Adrenal gland (tissue), 12 donors: ENCODE measurements around the gene NEGR1. TPM values are rescaled to one million over a fixed set of nuclear protein-coding genes. Genes with fewer than 3 reads are reported as not detected.

Experiments used
- DNase-seq, 7 donors: peaks; one replicate each; pipeline ENCODE4 v3.0.0-alpha.2; 2019 to 2020
- H3K27ac ChIP-seq, 5 donors: fragments of 200-600 bp; sonication (generic) in 4 of 5; 1 replicate in 3 of 5; 2 replicates in 2 of 5; pipeline versions ENCODE4 v1.5.1 to v1.8.0; 2016 to 2020; ENCODE audit warnings: mild to moderate bottlenecking in 1 of 5
- H3K27me3 ChIP-seq: fragments of 200-600 bp; 2 replicates; pipeline ENCODE4 v1.8.0; 2021
- H3K36me3 ChIP-seq, 2 donors: fragments of 200-600 bp; replicated peaks in 1 of 2; 1 replicate in 1 of 2; 2 replicates in 1 of 2; pipeline versions ENCODE4 v1.5.1 to v1.8.0; 2018 to 2022
- H3K4me1 ChIP-seq, 2 donors: fragments of 200-600 bp; replicated peaks in 1 of 2; 1 replicate in 1 of 2; 2 replicates in 1 of 2; pipeline versions ENCODE4 v1.5.1 to v1.8.0; 2018 to 2021
- H3K4me3 ChIP-seq, 4 donors: fragments of 200-600 bp; sonication (generic) in 3 of 4; one replicate each; pipeline ENCODE4 v1.5.1; 2016 to 2018
- H3K9me3 ChIP-seq, 3 donors: fragments of 200-600 bp; sonication (generic) in 1 of 3; replicated peaks in 1 of 3; 1 replicate in 2 of 3; 2 replicates in 1 of 3; pipeline versions ENCODE4 v1.5.1 to v1.8.0; 2016 to 2021
- POLR2A ChIP-seq, 2 donors: fragments of 450-650 bp; IDR thresholded peaks; one replicate each; pipeline ENCODE4 v1.6.1; 2017; ENCODE audit warnings: antibody characterized with exemption in 2 of 2, mild to moderate bottlenecking in 2 of 2, moderate library complexity in 1 of 2
- WGBS, 4 donors: extraction: QIAGEN DNeasy Blood & Tissue Kit in 2 of 4; methylation state at CpG; one replicate each; pipeline versions ENCODE4 v1.1.5 to v1.1.7; 2013 to 2017; 5-methylcytosine and 5-hydroxymethylcytosine counted together
- intact Hi-C, 2 donors: fragments of 100-400 bp; cut with DNase I; formaldehyde crosslinking; loops; one replicate each; pipeline versions ENCODE4 v1.14.1 to v1.15.0; 2022 to 2023
- polyA plus RNA-seq, 3 donors: library from polyadenylated mRNA; stranded (reverse); fragments of 200-250 nt in 2 of 3; fragments of 350-450 nt in 1 of 3; fragmentation: Illumina TruSeq in 1 of 3; extraction: RNeasy Lipid Tissue Mini Kit (QIAGEN cat#74804) in 1 of 3; gene quantifications; one replicate each; pipeline ENCODE4 v1.2.3, GENCODE V29; 2013 to 2014
- total RNA-seq, 9 donors: library from RNA; depleted of rRNA in 4 of 9; stranded (reverse); fragments of >200 nt in 4 of 9; fragments of 120-200 nt in 1 of 9; fragmentation: NEBNext Ultra II Directional in 1 of 9; extraction: Animal tissue kit (Norgen Biotek cat#: 25700) in 1 of 9; gene quantifications; one replicate each; pipeline versions ENCODE4 v1.1.0 to v1.2.4, GENCODE V29; 2013 to 2023
- TF ChIP-seq, protein P1 (sequence below), 6 experiments: fragments of 450-650 bp in 4 of 6; fragments of 200-600 bp in 2 of 6; sonication (generic) in 1 of 6; IDR thresholded peaks; 1 replicate in 5 of 6; 2 replicates in 1 of 6; pipeline versions ENCODE4 v1.5.1 to v1.8.0; 2016 to 2021; ENCODE audit warnings: antibody characterized with exemption in 6 of 6, mild to moderate bottlenecking in 2 of 6, moderate library complexity in 1 of 6
- donor health status: healthy with polysubstance abuse.
- donor health status: Bipolar disorder and iron deficiency.
- donor health status: DM: yes; HTN: yes; CAD: no.
- donor health status: DM: no; HTN: no; CAD: no.
- donor health status: DM: no; HTN: no; CAD: no.
- donor health status: DM: yes; HTN: yes; CAD: no.

NEGR1 gene
- total and polyA plus RNA-seq, 12 donors: 1.1 to 7.4 (median 4.0) TPM

DNA sequence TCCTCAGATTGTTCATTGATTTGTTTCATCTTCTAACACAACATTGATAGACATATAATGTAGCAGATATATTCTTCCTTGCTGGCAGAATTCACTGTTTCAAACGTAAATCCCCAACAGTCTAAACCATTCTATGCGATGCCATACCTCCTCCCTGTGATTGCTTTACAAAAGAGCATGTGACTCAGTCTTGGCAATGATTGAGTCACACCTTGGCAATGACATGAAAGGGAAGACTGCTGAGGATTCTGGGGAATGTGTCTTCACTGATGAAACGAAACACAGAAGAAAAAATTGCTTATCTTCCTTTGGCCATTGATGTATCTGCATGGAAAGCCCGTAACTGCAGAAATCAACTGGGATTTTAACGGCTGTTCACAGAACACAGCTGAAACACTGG lies 791.9 kb downstream of the NEGR1 start:
- no peaks in the 10 kb centered on the region for H3K9me3 ChIP-seq
- H3K4me1 ChIP-seq: no peaks in the 10 kb centered on the region
- WGBS, 4 donors: 47 to 59% (median 57%) methylated on average over 5 of the region's 5 CpGs
- no peaks in the 10 kb centered on the region for H3K36me3 ChIP-seq
- intact Hi-C loops: no loop called here
- no peak for TF ChIP-seq POLR2A (IDR thresholded peaks at IDR 0.05)
- TF ChIP-seq, protein P1, sequence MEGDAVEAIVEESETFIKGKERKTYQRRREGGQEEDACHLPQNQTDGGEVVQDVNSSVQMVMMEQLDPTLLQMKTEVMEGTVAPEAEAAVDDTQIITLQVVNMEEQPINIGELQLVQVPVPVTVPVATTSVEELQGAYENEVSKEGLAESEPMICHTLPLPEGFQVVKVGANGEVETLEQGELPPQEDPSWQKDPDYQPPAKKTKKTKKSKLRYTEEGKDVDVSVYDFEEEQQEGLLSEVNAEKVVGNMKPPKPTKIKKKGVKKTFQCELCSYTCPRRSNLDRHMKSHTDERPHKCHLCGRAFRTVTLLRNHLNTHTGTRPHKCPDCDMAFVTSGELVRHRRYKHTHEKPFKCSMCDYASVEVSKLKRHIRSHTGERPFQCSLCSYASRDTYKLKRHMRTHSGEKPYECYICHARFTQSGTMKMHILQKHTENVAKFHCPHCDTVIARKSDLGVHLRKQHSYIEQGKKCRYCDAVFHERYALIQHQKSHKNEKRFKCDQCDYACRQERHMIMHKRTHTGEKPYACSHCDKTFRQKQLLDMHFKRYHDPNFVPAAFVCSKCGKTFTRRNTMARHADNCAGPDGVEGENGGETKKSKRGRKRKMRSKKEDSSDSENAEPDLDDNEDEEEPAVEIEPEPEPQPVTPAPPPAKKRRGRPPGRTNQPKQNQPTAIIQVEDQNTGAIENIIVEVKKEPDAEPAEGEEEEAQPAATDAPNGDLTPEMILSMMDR (IDR thresholded peaks at IDR 0.05): no peak
- no peak overlapping the region for H3K4me3 ChIP-seq
- no peak overlapping the region for H3K27ac ChIP-seq
- no peaks in the 10 kb centered on the region for H3K27me3 ChIP-seq
- DNase-seq: peak in 2 of 7 donors; percentile 5 to 16

DNA sequence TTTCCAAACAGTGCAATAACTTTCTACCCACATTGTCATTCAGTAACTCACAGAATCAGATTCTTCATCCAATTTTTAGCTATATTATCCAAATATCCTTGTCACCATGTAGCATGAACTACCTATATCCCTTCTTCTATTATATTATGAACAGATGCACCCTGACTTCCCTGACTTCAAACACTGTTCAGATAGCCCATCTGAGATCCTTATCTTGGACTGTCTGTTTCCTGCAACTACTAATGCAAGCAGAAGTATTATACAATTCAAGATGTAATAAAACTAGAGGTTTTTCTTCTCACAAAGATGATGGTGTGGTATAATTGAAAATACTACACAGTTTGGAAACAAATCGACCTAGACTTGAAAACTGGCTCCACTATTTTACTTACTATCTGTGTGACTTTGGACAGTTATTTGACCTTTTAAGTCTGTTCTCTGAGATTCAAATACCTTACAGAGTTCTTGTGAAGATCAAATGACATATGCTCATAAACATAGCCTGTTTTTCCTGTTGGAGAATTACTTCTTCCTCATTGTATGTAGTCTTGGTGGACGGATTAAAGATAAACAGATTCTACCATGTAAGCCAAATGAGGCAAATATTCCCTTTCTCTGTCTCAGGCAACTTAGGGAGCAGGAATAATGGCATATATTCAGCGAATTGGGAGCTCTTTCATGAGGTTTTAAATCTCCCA lies 793.6 kb downstream of the NEGR1 start:
- Histone ChIP-seq H3K27ac (no peak overlapping the region), H3K27me3 (no peaks in the 10 kb centered on the region), H3K4me3 (no peak overlapping the region), H3K4me1 (no peaks in the 10 kb centered on the region), H3K36me3 (no peaks in the 10 kb centered on the region), H3K9me3 (no peaks in the 10 kb centered on the region)
- intact Hi-C loops: no loop called here
- DNase-seq: no peak
- TF ChIP-seq, protein P1 (IDR thresholded peaks at IDR 0.05): no peak
- no peak for TF ChIP-seq POLR2A (IDR thresholded peaks at IDR 0.05)
- 63 to 78% (median 67%) methylated on average over 3 of the region's 3 CpGs for WGBS, 4 donors

DNA sequence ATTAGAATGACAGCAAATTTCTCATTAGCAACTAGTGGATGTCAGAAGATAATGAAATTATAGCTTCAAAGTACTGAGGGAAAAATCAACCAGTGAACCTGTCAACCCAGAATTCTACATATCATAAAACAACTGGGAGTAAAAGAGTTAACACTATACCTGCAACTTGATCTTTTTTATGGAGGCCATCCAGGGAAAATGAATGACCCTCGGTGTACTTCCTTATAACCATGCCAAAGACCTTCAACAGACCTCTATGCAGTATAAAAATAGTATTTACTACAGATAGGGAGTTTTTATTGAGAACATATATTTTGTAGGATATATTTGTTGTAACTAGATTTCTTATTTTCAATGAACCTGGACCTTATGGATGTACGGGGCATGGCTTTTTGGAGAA lies 809.0 kb downstream of the NEGR1 start:
- intact Hi-C loops: no loop called here
- no peak for TF ChIP-seq POLR2A (IDR thresholded peaks at IDR 0.05)
- TF ChIP-seq, protein P1 (IDR thresholded peaks at IDR 0.05): no peak

DNA sequence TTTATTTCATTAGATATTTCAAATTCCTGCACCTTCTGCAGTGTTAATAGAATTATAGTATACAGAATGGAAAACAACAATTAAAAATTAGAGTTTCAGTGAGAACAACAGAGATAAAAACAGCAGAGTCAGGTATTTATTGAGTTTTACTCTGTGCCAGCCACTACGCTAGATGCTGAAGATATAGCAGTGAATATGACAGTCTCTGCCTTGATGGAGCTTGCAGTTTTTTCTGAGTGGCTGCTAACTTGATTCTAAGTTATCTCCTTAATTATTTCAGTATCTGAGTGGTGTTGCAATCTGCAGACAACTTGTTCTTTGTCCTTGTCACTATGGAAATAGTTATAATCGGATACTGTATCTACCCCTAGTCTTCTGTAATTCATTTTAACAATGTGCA lies 817.2 kb downstream of the NEGR1 start:
- intact Hi-C loops: no loop called here
- Histone ChIP-seq H3K4me3 (no peak overlapping the region), H3K4me1 (peaks cover 0 to 11% of the 10 kb centered on the region in 2 donors), H3K36me3 (no peaks in the 10 kb centered on the region), H3K27ac (no peak overlapping the region), H3K9me3 (no peaks in the 10 kb centered on the region), H3K27me3 (no peaks in the 10 kb centered on the region)
- WGBS, 4 donors: 65 to 74% (median 69%) methylated on average over 2 of the region's 2 CpGs
- TF ChIP-seq, protein P1 (IDR thresholded peaks at IDR 0.05): no peak
- no peak for TF ChIP-seq POLR2A (IDR thresholded peaks at IDR 0.05)
- no peak for DNase-seq

More for the DNA sequence above, 809.0 kb downstream of the NEGR1 start:
- H3K4me1 ChIP-seq: no peaks in the 10 kb centered on the region
- no peaks in the 10 kb centered on the region for H3K9me3 ChIP-seq
- no peaks in the 10 kb centered on the region for H3K36me3 ChIP-seq
- 49 to 57% (median 50%) methylated on average over 2 of the region's 2 CpGs for WGBS, 4 donors
- DNase-seq: no peak
- no peak overlapping the region for H3K4me3 ChIP-seq
- no peaks in the 10 kb centered on the region for H3K27me3 ChIP-seq
- H3K27ac ChIP-seq: no peak overlapping the region
